GM23338 (cell line): ENCODE results near the gene CREB1. TPM values are rescaled to one million over a fixed set of nuclear protein-coding genes. Genes with fewer than 3 reads are reported as not detected.
"Not testable (repeated sequence)": the region's sequence is repeated elsewhere in the genome, so short reads cannot be mapped to it uniquely, and the experiment has no call there.

Source experiments
- ATAC-seq: fragments of 200-7000 bp; cut with Tn5 transposase; 3 replicates; pipeline ENCODE4 v1.9.1; 2020
- DNase-seq: peaks from one replicate; pipeline ENCODE4 v3.0.0-alpha.2; 2015; ENCODE audit warnings: low spot score
- H2AFZ ChIP-seq: fragments of 200-600 bp; sonication (generic); 2 replicates; pipeline ENCODE4 v1.8.0; 2016; ENCODE audit warnings: antibody characterized with exemption, mild to moderate bottlenecking, moderate library complexity
- H3F3A ChIP-seq: fragments of 200-600 bp; sonication (generic); replicated peaks from 2 replicates; pipeline ENCODE4 v1.8.0; 2017; ENCODE audit warnings: antibody characterized with exemption, mixed run types, low read depth
- H3K27ac ChIP-seq: fragments of 200-600 bp; sonication (generic); 2 replicates; pipeline ENCODE4 v1.6.1; 2016; ENCODE audit warnings: low read depth
- H3K27me3 ChIP-seq: fragments of 200-600 bp; sonication (generic); 2 replicates; pipeline ENCODE4 v1.8.0; 2016; ENCODE audit warnings: mild to moderate bottlenecking, mixed run types, moderate library complexity; ENCODE audit not compliant: insufficient read depth
- H3K36me3 ChIP-seq: fragments of 200-600 bp; sonication (generic); 2 replicates; pipeline ENCODE4 v1.8.0; 2016; ENCODE audit warnings: mild to moderate bottlenecking; ENCODE audit not compliant: insufficient read depth
- H3K4me1 ChIP-seq: fragments of 200-600 bp; sonication (generic); 2 replicates; pipeline ENCODE4 v1.8.0; 2016; ENCODE audit warnings: mild to moderate bottlenecking, moderate library complexity; ENCODE audit not compliant: insufficient read depth
- H3K4me2 ChIP-seq: fragments of 200-600 bp; sonication (generic); 2 replicates; pipeline ENCODE4 v1.7.1; 2017; ENCODE audit warnings: mixed run types
- H3K4me3 ChIP-seq: fragments of 200-600 bp; sonication (generic); 2 replicates; pipeline ENCODE4 v1.6.1; 2016; ENCODE audit warnings: mixed run types
- H3K79me2 ChIP-seq: fragments of 200-600 bp; sonication (generic); replicated peaks from 2 replicates; pipeline ENCODE4 v1.8.0; 2017; ENCODE audit warnings: mild to moderate bottlenecking; ENCODE audit not compliant: insufficient read depth
- H3K9me2 ChIP-seq: fragments of 200-600 bp; sonication (generic); 2 replicates; pipeline ENCODE4 v1.8.0; 2017; ENCODE audit not compliant: insufficient read depth
- H4K20me1 ChIP-seq: fragments of 200-600 bp; sonication (generic); replicated peaks from 2 replicates; pipeline ENCODE4 v1.8.0; 2017; ENCODE audit warnings: mild to moderate bottlenecking; ENCODE audit not compliant: insufficient read depth
- H3K27ac Mint-ChIP-seq: 2 replicates; pipeline ENCODE4 v1.8.0; 2020; ENCODE audit warnings: inconsistent platforms, mild to moderate bottlenecking, moderate library complexity, mixed read lengths
- H3K27me3 Mint-ChIP-seq: 3 replicates; pipeline ENCODE4 v1.8.0; 2022; ENCODE audit warnings: low read depth, mild to moderate bottlenecking, moderate library complexity, mixed read lengths, inconsistent platforms; ENCODE audit not compliant: insufficient read depth, poor library complexity
- H3K36me3 Mint-ChIP-seq: 3 replicates; pipeline ENCODE4 v1.8.0; 2021; ENCODE audit warnings: low read depth, mild to moderate bottlenecking, inconsistent platforms, moderate library complexity, mixed read lengths
- H3K4me1 Mint-ChIP-seq: 3 replicates; pipeline ENCODE4 v1.8.0; 2020; ENCODE audit warnings: mild to moderate bottlenecking, inconsistent platforms, mixed read lengths
- H3K4me3 Mint-ChIP-seq: 3 replicates; pipeline ENCODE4 v1.8.0; 2021; ENCODE audit warnings: moderate library complexity, mild to moderate bottlenecking, inconsistent platforms, mixed read lengths
- H3K9me3 Mint-ChIP-seq: 3 replicates; pipeline ENCODE4 v1.8.0; 2020; ENCODE audit warnings: moderate library complexity, mild to moderate bottlenecking, inconsistent platforms, mixed read lengths
- CREB1 ChIP-seq: fragments of 250-450 bp; sonication (Bioruptor Pico); IDR thresholded peaks from 2 replicates; pipeline ENCODE4 v1.5.0; 2020; ENCODE audit warnings: low read depth, mild to moderate bottlenecking, moderate library complexity
- CTCF ChIP-seq, 2 experiments: fragments of 200-600 bp in 1 of 2; sonication (generic) in 1 of 2; conservative IDR thresholded peaks; 2 replicates each; pipeline versions ENCODE4 v1.5.1 to v1.6.1; 2016 to 2017; ENCODE audit warnings: antibody characterized with exemption in 2 of 2, low read depth in 2 of 2, mild to moderate bottlenecking in 2 of 2, moderate library complexity in 1 of 2
- ETS1 ChIP-seq: IDR thresholded peaks from 2 replicates; pipeline ENCODE4 v1.6.1; 2016; ENCODE audit warnings: antibody characterized with exemption
- EZH2 ChIP-seq: fragments of 200-600 bp; sonication (generic); IDR thresholded peaks from one replicate; pipeline ENCODE4 v1.8.0; 2017; ENCODE audit warnings: antibody characterized with exemption, mild to moderate bottlenecking, low read depth; ENCODE audit not compliant: unreplicated experiment
- EZH2phosphoT487 ChIP-seq: fragments of 200-600 bp; sonication (generic); IDR thresholded peaks from one replicate; pipeline ENCODE4 v1.8.1; 2018; ENCODE audit warnings: antibody characterized with exemption; ENCODE audit not compliant: unreplicated experiment
- NANOG ChIP-seq: IDR thresholded peaks from 2 replicates; pipeline ENCODE4 v1.6.1; 2016; ENCODE audit warnings: antibody characterized with exemption, borderline replicate concordance
- POLR2AphosphoS5 ChIP-seq: IDR thresholded peaks from 2 replicates; pipeline ENCODE4 v1.6.1; 2016; ENCODE audit warnings: antibody characterized with exemption, low read depth
- ZNF114 ChIP-seq: fragments of 250-450 bp; sonication (Bioruptor Pico); IDR thresholded peaks from 2 replicates; pipeline ENCODE4 v1.5.0; 2020; ENCODE audit warnings: mild to moderate bottlenecking, moderate library complexity
- ZNF331 ChIP-seq: fragments of 250-450 bp; sonication (Bioruptor Pico); IDR thresholded peaks from 2 replicates; pipeline ENCODE4 v1.5.0; 2020; ENCODE audit warnings: low read depth, mild to moderate bottlenecking, moderate library complexity
- ZNF462 ChIP-seq: fragments of 250-450 bp; sonication (Bioruptor Pico); IDR thresholded peaks from 2 replicates; pipeline ENCODE4 v1.5.0; 2020; ENCODE audit warnings: mild to moderate bottlenecking, moderate library complexity
- polyA plus RNA-seq: library from polyadenylated mRNA; unstranded; fragments of >200 nt; fragmentation: Nextera tagmentation; extraction: Ambion mirVana; gene quantifications from 2 replicates; pipeline ENCODE4 v1.2.1, GENCODE V29; 2016
- total RNA-seq: library from RNA; depleted of rRNA; stranded (reverse); fragments of >200 nt; shearing (Covaris generic); gene quantifications from 2 replicates; pipeline ENCODE4 v1.2.3, GENCODE V29; 2014

The CREB1 gene
- total and polyA plus RNA-seq, 2 experiments from 2014 or later: 40.3 to 104 TPM

- H3K79me2 ChIP-seq, H3K27ac Mint-ChIP-seq, H3K4me3 ChIP-seq, H3K36me3 Mint-ChIP-seq, H3F3A ChIP-seq, H3K4me2 ChIP-seq, H4K20me1 ChIP-seq, DNase-seq, H3K27ac ChIP-seq, H3K4me3 Mint-ChIP-seq, ATAC-seq, H3K36me3 ChIP-seq, H3K9me2 ChIP-seq, H3K27me3 Mint-ChIP-seq, H2AFZ ChIP-seq, H3K4me1 Mint-ChIP-seq, H3K27me3 ChIP-seq, H3K4me1 ChIP-seq: not testable (repeated sequence)
- peaks cover 15% of the 10 kb centered on the region; the same call in 2 of the 3 replicates for H3K9me3 Mint-ChIP-seq
Measured at GRCh38 chr2:207639288-207639687, 109.5 kb downstream of the CREB1 start.

- Histone ChIP-seq H3K4me3 (no peak overlapping the region), H2AFZ (no peak overlapping the region), H3K9me2 (no peaks in the 10 kb centered on the region), H4K20me1 (no peaks in the 10 kb centered on the region), H3K36me3 (no peaks in the 10 kb centered on the region), H3K27me3 (no peaks in the 10 kb centered on the region), H3K27ac (no peak overlapping the region), H3F3A (no peaks in the 10 kb centered on the region), H3K4me1 (no peaks in the 10 kb centered on the region), H3K79me2 (no peaks in the 10 kb centered on the region), H3K4me2 (no peak overlapping the region)
- Mint-ChIP-seq H3K27ac (no peak overlapping the region), H3K36me3 (no peaks in the 10 kb centered on the region), H3K9me3 (peaks cover 15% of the 10 kb centered on the region; the same call in 2 of the 3 replicates), H3K4me1 (peaks cover 3% of the 10 kb centered on the region; the same call in 1 of the 3 replicates), H3K4me3 (no peak overlapping the region), H3K27me3 (peaks cover 2% of the 10 kb centered on the region)
- DNase-seq: no peak
- no peak for ATAC-seq
- TF ChIP-seq POLR2AphosphoS5: no peak
- no peak for TF ChIP-seq EZH2
- no peak for TF ChIP-seq EZH2phosphoT487
- no peak for TF ChIP-seq ZNF331
- TF ChIP-seq CTCF (conservative IDR thresholded peaks at IDR 0.05; ENCODE audit: low read depth in 2 of 2): no peak
- no peak for TF ChIP-seq ZNF114 (CRISPR knock-in tag)
- no peak for TF ChIP-seq ZNF462 (CRISPR knock-in tag)
- TF ChIP-seq ETS1: no peak
- TF ChIP-seq CREB1 (CRISPR knock-in tag): no peak
- no peak for TF ChIP-seq NANOG
Measured at GRCh38 chr2:207640160-207640559, 110.4 kb downstream of the CREB1 start.
